Upper lobe of right lung (tissue), 1 donor: ENCODE data around the gene TCF12. TPM values are rescaled to one million over a fixed set of nuclear protein-coding genes. Genes with fewer than 3 reads are reported as not detected.
A peak's percentile ranks its signal among the peaks of the same experiment; 100 is the strongest.
"Not testable (repeated sequence)": the region's sequence is repeated elsewhere in the genome, so short reads cannot be mapped to it uniquely, and the experiment has no call there.

Experiments used
- ATAC-seq: fragments of 200-7000 bp; cut with Tn5 transposase; one replicate; pipeline ENCODE4 v1.9.1; 2020; ENCODE audit warnings: mild to moderate bottlenecking, moderate library complexity
- DNase-seq: peaks from one replicate; pipeline ENCODE4 v3.0.0-alpha.2; 2020
- H3K27ac ChIP-seq: fragments of 200-600 bp; one replicate; pipeline ENCODE4 v1.8.0; 2022
- H3K27me3 ChIP-seq: fragments of 200-600 bp; one replicate; pipeline ENCODE4 v1.8.0; 2022; ENCODE audit warnings: mild to moderate bottlenecking
- H3K36me3 ChIP-seq: fragments of 200-600 bp; one replicate; pipeline ENCODE4 v1.8.0; 2022
- H3K4me1 ChIP-seq: fragments of 200-600 bp; one replicate; pipeline ENCODE4 v1.8.0; 2022
- H3K4me3 ChIP-seq: fragments of 200-600 bp; one replicate; pipeline ENCODE4 v1.8.0; 2022; ENCODE audit warnings: mild to moderate bottlenecking
- H3K9me3 ChIP-seq: fragments of 200-600 bp; one replicate; pipeline ENCODE4 v1.8.0; 2022
- CTCF ChIP-seq: fragments of 200-600 bp; IDR thresholded peaks from one replicate; pipeline ENCODE4 v1.8.0; 2022; ENCODE audit warnings: antibody characterized with exemption
- intact Hi-C: fragments of 100-400 bp; cut with DNase I; formaldehyde crosslinking; loops from one replicate; pipeline ENCODE4 v1.11.0; 2022
- total RNA-seq: library from RNA; stranded (reverse); fragmentation: NEBNext Ultra II Directional; extraction: Animal tissue kit (Norgen Biotek cat#: 25700); gene quantifications from one replicate; pipeline ENCODE4 v1.2.1, GENCODE V29; 2021
- donor health status: DM: no; HTN: yes; CAD: no; lungs with severe emphysema.

The TCF12 gene
- total RNA-seq, 1 donor from 2014 or later, result 103 TPM

- Histone ChIP-seq H3K36me3 (peaks cover 19% of the 10 kb centered on the region), H3K4me1 (peaks cover 3% of the 10 kb centered on the region), H3K4me3 (no peak overlapping the region), H3K9me3 (no peaks in the 10 kb centered on the region), H3K27ac (no peak overlapping the region), H3K27me3 (no peaks in the 10 kb centered on the region)
- DNase-seq, result no peak
- no peak for ATAC-seq
- intact Hi-C loops, result no loop called here
- TF ChIP-seq CTCF, result no peak
These were observed 173.8 kb downstream of the TCF12 start for GRCh38 chr15:57092252-57092651.

GRCh38 chr15:57094321-57095257 is 176.1 kb downstream of the TCF12 start:
- intact Hi-C loops, result no loop called here
- Histone ChIP-seq H3K4me1 (peaks cover 3% of the 10 kb centered on the region), H3K9me3 (no peaks in the 10 kb centered on the region), H3K27ac (no peak overlapping the region), H3K27me3 (no peaks in the 10 kb centered on the region), H3K4me3 (no peak overlapping the region), H3K36me3 (peaks cover 19% of the 10 kb centered on the region)
- DNase-seq (no peak), ATAC-seq (no peak)
- no peak for TF ChIP-seq CTCF

GRCh38 chr15:57095896-57096295 is 177.5 kb downstream of the TCF12 start:
- ATAC-seq (no peak), DNase-seq (no peak)
- Histone ChIP-seq H3K27me3 (no peaks in the 10 kb centered on the region), H3K9me3 (no peaks in the 10 kb centered on the region), H3K36me3 (peaks cover 19% of the 10 kb centered on the region), H3K4me3 (no peak overlapping the region), H3K4me1 (peaks cover 3% of the 10 kb centered on the region), H3K27ac (no peak overlapping the region)
- TF ChIP-seq CTCF, result no peak
- intact Hi-C loops, result no loop called here

- no peaks in the 10 kb centered on the region for H3K9me3 ChIP-seq
- no peak overlapping the region for H3K4me3 ChIP-seq
- no peak overlapping the region for H3K27ac ChIP-seq
- intact Hi-C loops, result no loop called here
- H3K27me3 ChIP-seq, result no peaks in the 10 kb centered on the region
- no peak for DNase-seq
- H3K36me3 ChIP-seq, result peaks cover 16% of the 10 kb centered on the region
- ATAC-seq, result no peak
- H3K4me1 ChIP-seq, result peaks cover 3% of the 10 kb centered on the region
- no peak for TF ChIP-seq CTCF
These were observed 178.8 kb downstream of the TCF12 start for GRCh38 chr15:57097246-57097645.

GRCh38 chr15:57097919-57098543 is 179.6 kb downstream of the TCF12 start:
- H3K4me3 ChIP-seq, H3K27me3 ChIP-seq, H3K36me3 ChIP-seq, intact Hi-C loops, H3K4me1 ChIP-seq, ATAC-seq, H3K27ac ChIP-seq, H3K9me3 ChIP-seq: not testable (repeated sequence)
- peak; percentile 69 for DNase-seq

GRCh38 chr15:57098896-57099295 is 180.5 kb downstream of the TCF12 start:
- no peak for TF ChIP-seq CTCF
- no peaks in the 10 kb centered on the region for H3K27me3 ChIP-seq
- peaks cover 3% of the 10 kb centered on the region for H3K4me1 ChIP-seq
- intact Hi-C loops, result no loop called here
- H3K36me3 ChIP-seq, result peaks cover 1% of the 10 kb centered on the region
- no peak overlapping the region for H3K4me3 ChIP-seq
- H3K9me3 ChIP-seq, result no peaks in the 10 kb centered on the region
- DNase-seq (no peak), ATAC-seq (no peak)
- no peak overlapping the region for H3K27ac ChIP-seq
